ENCODE measurements around the gene SUMO3. TPM values are rescaled to one million over a fixed set of nuclear protein-coding genes. Genes with fewer than 3 reads are reported as not detected.

The SUMO3 gene
- total and polyA plus RNA-seq, 2 donors (not counting 3 experiments of a cell fraction or from before 2014, with no cell fraction given): 102 to 123 TPM

DNA sequence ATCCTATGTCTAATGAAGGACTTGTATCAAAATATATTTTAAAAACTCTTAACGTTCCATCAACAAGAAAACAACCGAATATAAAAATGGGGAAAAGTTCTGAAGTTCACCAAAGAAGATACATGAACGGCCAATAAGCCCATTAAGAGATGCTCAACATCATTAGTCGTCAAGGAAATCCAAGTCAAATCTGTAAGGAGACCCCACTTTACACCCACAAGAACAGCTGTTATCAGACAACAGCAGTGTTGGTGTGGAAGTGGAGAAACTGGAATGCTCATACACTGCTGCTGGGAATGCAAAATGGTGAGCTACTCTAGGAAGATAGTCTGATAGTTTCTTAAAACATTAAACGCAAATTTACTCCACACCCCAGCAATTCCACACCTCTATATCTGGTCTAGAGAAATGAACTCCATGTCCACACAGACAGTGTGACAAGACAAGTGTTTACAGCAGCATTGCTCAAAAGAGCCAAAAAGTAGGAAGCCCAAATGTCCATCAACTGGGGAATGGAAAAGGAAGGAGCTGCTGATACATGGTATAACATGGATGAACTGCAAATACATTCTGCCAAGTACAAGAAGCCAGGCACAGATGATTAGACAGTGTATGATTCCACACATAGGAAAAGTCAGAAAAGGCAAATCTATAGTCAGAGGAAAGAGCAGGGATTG lies 34.7 kb downstream of the SUMO3 start:
- Histone ChIP-seq H3K9me3 (replicated peaks; ENCODE audit: control insufficient read depth, insufficient read depth, low read length) (no peaks in the 10 kb centered on the region), H3K27me3 (ENCODE audit: control insufficient read depth in 2 of 2, insufficient read depth in 2 of 2, low read length in 2 of 2) (no peaks in the 10 kb centered on the region), H3K79me2 (ENCODE audit: control insufficient read depth, insufficient read depth, low read length) (peaks cover 62% of the 10 kb centered on the region), H3K27ac (ENCODE audit: insufficient read depth, low read depth, low read length) (no peak overlapping the region), H3K4me2 (ENCODE audit: insufficient read depth, low read length) (no peak overlapping the region), H3K9me1 (replicated peaks; ENCODE audit: control insufficient read depth, extremely low read depth, insufficient read depth, low read length) (no peaks in the 10 kb centered on the region), H4K20me1 (replicated peaks; ENCODE audit: control insufficient read depth, extremely low read depth, insufficient read depth, low read length) (no peaks in the 10 kb centered on the region), H3K4me1 (ENCODE audit: control insufficient read depth, extremely low read depth, insufficient read depth, low read length) (no peaks in the 10 kb centered on the region), H3K4me3 (replicated peaks in 1 of 3; ENCODE audit: insufficient read depth in 1 of 3, low read depth in 1 of 3, low read length in 3 of 3) (no peak overlapping the region), H2AFZ (ENCODE audit: low read depth, low read length) (no peak overlapping the region), H3K9ac (replicated peaks; ENCODE audit: extremely low read depth, insufficient read depth, low read length) (no peak overlapping the region), H3K36me3 (ENCODE audit: control insufficient read depth in 2 of 2, extremely low read depth in 1 of 2, insufficient read depth in 2 of 2, low read length in 2 of 2) (peaks cover 4 to 5% of the 10 kb centered on the region in 2 experiments)
- intact Hi-C loops (cut with micrococcal nuclease) (no loop called here), dilution Hi-C loops (cut with MboI; ENCODE audit: extremely low pct_ligation_motif_present, low sequenced_read_pairs) (no loop called here)
- POLR2A ChIA-PET: no interaction called here
- CTCF ChIA-PET: interaction anchor here (4.9 kb wide), 1 partner anchor 11 kb away, joined by 27 read pairs; no protein-coding TSS in a partner anchor
- FAIRE-seq (peak; percentile 26), DNase-seq (ENCODE audit: low read depth, low spot score) (no peak)
- TF ChIP-seq GATA2 (IDR thresholded peaks at IDR 0.05; ENCODE audit: insufficient read depth, insufficient read length, low read depth, low read length) (no peak), MYC (IDR thresholded peaks at IDR 0.05; ENCODE audit: low read depth, low read length) (no peak), POLR2A (IDR thresholded peaks at IDR 0.05; ENCODE audit: low read depth, low read length) (no peak), FOS (IDR thresholded peaks at IDR 0.05; ENCODE audit: borderline replicate concordance, insufficient read depth, low read length) (no peak), JUN (IDR thresholded peaks at IDR 0.05; ENCODE audit: borderline replicate concordance, insufficient read depth, insufficient read length, low read depth) (no peak), EZH2 (IDR thresholded peaks at IDR 0.05; ENCODE audit: borderline replicate concordance, low read depth, low read length, severe bottlenecking) (no peak), POLR2AphosphoS5 (IDR thresholded peaks at IDR 0.05; ENCODE audit: insufficient read depth, low read depth, low read length) (no peak)
- TF ChIP-seq, protein P1, sequence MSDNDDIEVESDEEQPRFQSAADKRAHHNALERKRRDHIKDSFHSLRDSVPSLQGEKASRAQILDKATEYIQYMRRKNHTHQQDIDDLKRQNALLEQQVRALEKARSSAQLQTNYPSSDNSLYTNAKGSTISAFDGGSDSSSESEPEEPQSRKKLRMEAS (IDR thresholded peaks at IDR 0.05; ENCODE audit: insufficient read depth, insufficient read length): no peak
- TF ChIP-seq, protein P2, sequence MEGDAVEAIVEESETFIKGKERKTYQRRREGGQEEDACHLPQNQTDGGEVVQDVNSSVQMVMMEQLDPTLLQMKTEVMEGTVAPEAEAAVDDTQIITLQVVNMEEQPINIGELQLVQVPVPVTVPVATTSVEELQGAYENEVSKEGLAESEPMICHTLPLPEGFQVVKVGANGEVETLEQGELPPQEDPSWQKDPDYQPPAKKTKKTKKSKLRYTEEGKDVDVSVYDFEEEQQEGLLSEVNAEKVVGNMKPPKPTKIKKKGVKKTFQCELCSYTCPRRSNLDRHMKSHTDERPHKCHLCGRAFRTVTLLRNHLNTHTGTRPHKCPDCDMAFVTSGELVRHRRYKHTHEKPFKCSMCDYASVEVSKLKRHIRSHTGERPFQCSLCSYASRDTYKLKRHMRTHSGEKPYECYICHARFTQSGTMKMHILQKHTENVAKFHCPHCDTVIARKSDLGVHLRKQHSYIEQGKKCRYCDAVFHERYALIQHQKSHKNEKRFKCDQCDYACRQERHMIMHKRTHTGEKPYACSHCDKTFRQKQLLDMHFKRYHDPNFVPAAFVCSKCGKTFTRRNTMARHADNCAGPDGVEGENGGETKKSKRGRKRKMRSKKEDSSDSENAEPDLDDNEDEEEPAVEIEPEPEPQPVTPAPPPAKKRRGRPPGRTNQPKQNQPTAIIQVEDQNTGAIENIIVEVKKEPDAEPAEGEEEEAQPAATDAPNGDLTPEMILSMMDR (IDR thresholded peaks at IDR 0.05; ENCODE audit: extremely low read depth in 1 of 2, insufficient read depth in 1 of 2, low read depth in 1 of 2, low read length in 2 of 2): no peak
- no TSS peak for BruUV-seq (replicated peaks)

Measured in endothelial cell of umbilical vein (primary cell).